NCI-H128 (cell line): ENCODE data around the gene ZSWIM6.

Source experiments
- DNase-seq: peaks from one replicate; lab custom pipeline; 2025; ENCODE audit not compliant: unreplicated experiment; lab: John Stamatoyannopoulos, UW

ZSWIM6 gene

GRCh38 chr5:61532983-61533382 is 200.9 kb downstream of the ZSWIM6 start:
- DNase-seq, result no peak

- DNase-seq, result no peak
Observed at GRCh38 chr5:61534481-61535267, 202.6 kb downstream of the ZSWIM6 start.

GRCh38 chr5:61535828-61536227 is 203.8 kb downstream of the ZSWIM6 start:
- DNase-seq, result no peak

GRCh38 chr5:61536922-61537321 is 204.9 kb downstream of the ZSWIM6 start:
- DNase-seq, result no peak

GRCh38 chr5:61538722-61539501 is 206.9 kb downstream of the ZSWIM6 start:
- DNase-seq, result no peak

GRCh38 chr5:61549530-61549929 is 217.5 kb downstream of the ZSWIM6 start:
- no peak for DNase-seq

GRCh38 chr5:61551637-61552313 is 219.7 kb downstream of the ZSWIM6 start:
- DNase-seq, result no peak

- DNase-seq, result no peak
Observed at GRCh38 chr5:61559146-61559545, 227.1 kb downstream of the ZSWIM6 start.

- no peak for DNase-seq
Observed at GRCh38 chr5:61559722-61560121, 227.7 kb downstream of the ZSWIM6 start.

- DNase-seq, result no peak
Observed at GRCh38 chr5:61563401-61563800, 231.3 kb downstream of the ZSWIM6 start.

GRCh38 chr5:61567337-61567736 is 235.3 kb downstream of the ZSWIM6 start:
- DNase-seq, result no peak

- no peak for DNase-seq
Observed at GRCh38 chr5:61569353-61569752, 237.3 kb downstream of the ZSWIM6 start.

GRCh38 chr5:61570767-61571166 is 238.7 kb downstream of the ZSWIM6 start:
- no peak for DNase-seq

GRCh38 chr5:61572959-61573358 is 240.9 kb downstream of the ZSWIM6 start:
- no peak for DNase-seq

- no peak for DNase-seq
Observed at GRCh38 chr5:61575103-61575502, 243.0 kb downstream of the ZSWIM6 start.

GRCh38 chr5:61575581-61575980 is 243.5 kb downstream of the ZSWIM6 start:
- no peak for DNase-seq

- DNase-seq, result no peak
Observed at GRCh38 chr5:61576556-61576955, 244.5 kb downstream of the ZSWIM6 start.

GRCh38 chr5:61578858-61579503 is 246.9 kb downstream of the ZSWIM6 start:
- no peak for DNase-seq

- DNase-seq, result no peak
Observed at GRCh38 chr5:61582205-61582820, 250.3 kb downstream of the ZSWIM6 start.

GRCh38 chr5:61582887-61583286 is 250.8 kb downstream of the ZSWIM6 start:
- DNase-seq, result no peak
